ENCODE results near the gene GLS.
"Not testable (repeated sequence)": the region's sequence is repeated elsewhere in the genome, so short reads cannot be mapped to it uniquely, and the experiment has no call there.

Gene GLS

GRCh38 chr2:190880378-190881083 lies at the start of gene GLS:
GLS (plus strand) TSS chr2:190880821; CDS start chr2:190881085, 264 bp downstream.
- DNase-seq: peak; percentile 92 to 95

- no peak for DNase-seq
Measured at GRCh38 chr2:190831941-190832340, 48.7 kb upstream of the GLS start.

DNA sequence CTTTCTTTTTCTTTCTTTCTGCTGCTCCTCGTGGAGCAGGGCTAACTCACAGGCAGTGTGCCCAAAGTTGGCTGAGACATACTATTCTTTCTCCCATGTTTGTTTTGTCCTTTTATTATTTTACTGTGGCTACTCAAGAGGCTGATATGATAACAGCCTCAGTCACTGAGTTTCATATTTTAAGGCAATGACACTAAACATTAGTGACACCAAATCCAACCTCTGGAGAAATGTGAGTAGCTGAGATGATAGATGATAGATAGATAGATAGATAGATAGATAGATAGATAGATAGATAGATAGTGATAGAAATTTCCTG lies 45.8 kb upstream of the GLS start:
- no peak for DNase-seq

DNA sequence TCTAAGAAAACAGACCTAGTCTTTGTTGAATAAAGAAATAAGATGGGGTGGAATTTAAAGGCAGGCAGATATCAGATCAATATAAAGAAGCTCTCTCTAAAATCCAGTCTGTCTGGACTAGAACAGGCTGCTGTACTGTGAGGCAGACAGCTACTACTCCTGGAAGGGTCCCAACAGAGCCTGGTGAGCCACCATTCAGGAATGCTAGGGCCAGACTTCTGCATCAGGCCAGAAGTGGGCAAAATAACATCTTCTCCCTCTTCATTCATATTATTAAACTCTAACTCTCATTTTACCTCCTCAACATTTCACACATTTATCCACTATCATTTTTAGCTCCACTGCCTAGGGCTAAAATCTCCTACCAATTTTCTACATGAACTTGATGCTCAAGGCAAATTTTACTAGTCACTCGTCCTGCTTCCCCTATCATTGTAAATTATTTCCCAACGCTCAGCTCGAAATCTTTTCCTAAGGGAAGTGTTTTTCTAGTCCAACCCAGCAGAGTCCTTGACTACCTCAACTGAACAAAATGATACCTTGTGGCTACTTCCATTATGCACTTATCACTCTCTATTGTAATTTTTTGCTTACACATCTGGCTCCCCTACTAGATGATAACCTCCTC lies 45.2 kb upstream of the GLS start:
- no peak for DNase-seq

DNA sequence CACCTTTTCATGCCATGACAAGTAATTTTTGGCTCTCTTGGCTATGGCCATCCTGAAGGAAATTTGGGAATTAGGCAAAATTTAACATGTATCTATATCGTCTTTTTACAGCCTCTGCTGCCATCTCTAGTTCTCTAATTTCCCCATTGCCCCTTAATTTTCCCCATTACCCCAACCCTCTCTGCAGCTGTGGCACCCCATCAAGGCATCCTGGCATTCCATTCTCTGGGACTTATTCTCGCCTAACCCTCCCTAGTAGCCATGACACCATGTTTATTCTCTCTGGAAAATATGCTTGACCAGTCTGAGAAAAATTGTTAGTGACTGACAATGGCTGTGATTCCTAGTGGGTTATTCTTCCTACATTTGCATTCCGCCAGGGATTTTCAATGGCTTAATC lies 43.9 kb upstream of the GLS start:
- DNase-seq: no peak

- DNase-seq: no peak
Measured at GRCh38 chr2:190837420-190837819, 43.2 kb upstream of the GLS start.

GRCh38 chr2:190837952-190838361 lies 42.7 kb upstream of the GLS start:
- DNase-seq: no peak

DNA sequence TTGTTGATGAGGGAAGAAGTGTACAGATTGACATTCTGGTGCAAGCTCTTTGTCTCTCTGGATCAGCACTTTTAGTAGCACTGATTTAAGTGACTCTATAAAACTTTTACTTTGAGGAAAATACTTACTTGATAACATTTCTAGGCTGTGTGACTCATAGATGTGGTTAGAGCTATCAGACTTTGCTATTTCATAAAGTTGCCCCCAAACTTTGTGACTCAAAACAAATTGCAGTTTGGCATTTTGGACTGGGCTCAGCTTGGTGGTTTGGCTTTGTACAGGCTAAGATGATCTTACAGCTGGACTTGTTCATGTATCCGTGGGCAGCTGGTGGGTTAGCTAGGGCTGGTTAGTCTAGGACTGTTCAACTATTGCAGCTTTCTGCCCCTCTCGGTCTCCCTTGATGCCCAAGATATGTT lies 42.1 kb upstream of the GLS start:
- no peak for DNase-seq

- no peak for DNase-seq
Measured at GRCh38 chr2:190840569-190841172, 40.0 kb upstream of the GLS start.

DNA sequence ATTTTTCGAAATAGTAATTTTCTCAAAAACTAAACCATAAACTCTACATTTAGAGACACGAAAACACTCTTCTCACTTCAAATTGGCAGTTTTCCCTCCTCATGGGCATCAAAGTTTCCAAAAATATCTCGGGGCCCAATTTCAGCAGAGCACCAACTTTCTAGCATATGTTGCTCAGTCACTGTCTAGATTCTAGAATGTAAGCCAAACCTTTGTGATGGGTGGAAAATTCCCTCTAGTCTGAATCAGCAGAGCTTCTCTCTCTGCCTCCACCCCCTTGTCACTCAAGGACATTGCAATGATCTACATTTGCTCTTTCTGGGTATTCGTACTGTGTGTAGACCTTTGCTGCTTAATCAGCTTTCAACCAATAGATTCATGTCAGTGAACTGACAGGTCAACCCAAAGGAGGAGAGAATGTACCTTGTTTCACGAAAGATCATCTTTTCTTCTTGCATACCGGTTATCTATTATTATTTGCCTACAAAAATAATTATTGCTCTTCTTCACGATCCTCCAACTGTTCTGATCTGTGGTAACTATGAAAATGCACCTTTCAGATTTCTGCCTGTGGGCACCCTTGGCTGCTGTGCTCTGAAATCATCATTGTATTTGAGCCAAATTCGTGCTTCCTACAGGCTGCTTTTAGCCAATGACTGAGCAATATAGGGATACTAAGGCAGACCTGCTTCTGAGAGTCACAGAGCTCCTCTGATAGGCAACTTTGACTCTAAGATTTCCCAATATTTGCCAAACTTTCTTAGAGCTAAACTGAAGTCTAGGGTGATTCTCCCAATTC lies 38.7 kb upstream of the GLS start:
- DNase-seq: peak; percentile 62 to 87

DNA sequence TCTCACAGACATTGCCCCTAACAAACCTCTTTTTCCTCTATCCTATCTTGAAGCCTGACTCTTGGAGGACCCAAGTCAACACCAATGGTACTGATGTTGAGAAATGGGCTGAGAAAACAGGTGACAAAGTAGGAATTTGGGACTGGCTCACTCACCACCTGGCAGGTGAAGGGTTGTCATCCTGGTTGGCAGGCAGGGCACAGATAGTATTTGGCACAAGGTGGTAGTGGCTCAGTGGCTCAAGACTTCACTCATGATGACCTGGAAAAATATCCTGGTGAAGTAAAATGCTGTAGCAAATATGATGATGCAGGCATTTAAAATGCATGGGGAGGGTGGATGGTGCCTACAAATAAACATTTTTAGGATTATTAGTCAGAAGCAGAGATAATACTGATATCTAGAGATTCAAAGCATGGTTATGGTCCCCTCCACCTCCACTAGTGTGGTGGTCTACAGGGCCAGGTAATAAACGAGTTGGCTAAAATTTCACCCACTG lies 38.0 kb upstream of the GLS start:
- peak; percentile 8 to 30 for DNase-seq

DNA sequence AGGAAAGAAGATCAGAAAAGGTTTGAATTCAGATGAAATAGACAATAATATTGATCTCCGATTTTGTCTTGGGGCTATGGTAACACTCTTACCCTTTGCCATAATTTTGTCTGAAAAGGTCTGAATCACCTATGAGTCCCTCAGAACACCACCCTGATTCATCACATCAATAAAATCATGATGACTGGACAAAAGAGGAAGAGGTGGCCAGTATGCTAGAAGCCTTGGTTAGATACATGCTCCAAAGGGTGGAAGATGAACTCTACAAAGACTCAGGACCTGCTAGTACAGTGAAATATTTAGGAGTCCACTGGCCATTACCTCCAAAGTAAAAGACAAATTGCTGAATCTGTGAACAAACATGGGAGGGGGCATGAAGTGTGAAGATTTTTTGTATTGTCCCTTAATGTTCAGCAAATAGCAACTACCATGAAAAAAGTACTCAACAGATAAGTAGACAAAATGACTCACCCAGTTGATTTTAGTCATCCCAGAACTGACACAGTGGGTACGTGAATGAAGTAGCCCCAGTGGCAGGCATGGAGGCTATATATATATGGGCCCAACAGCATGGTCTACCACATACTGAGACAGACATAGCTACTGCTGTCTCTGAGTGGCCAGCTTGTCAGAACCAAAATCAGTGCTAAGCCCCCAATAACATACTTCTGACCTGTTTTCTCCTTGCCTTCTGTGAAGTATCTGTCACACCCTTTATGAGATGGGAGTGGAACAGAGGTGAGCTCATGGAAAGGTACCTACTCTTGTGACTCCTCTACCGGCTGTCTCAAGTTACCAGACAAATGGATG lies 36.5 kb upstream of the GLS start:
- DNase-seq: no peak

DNA sequence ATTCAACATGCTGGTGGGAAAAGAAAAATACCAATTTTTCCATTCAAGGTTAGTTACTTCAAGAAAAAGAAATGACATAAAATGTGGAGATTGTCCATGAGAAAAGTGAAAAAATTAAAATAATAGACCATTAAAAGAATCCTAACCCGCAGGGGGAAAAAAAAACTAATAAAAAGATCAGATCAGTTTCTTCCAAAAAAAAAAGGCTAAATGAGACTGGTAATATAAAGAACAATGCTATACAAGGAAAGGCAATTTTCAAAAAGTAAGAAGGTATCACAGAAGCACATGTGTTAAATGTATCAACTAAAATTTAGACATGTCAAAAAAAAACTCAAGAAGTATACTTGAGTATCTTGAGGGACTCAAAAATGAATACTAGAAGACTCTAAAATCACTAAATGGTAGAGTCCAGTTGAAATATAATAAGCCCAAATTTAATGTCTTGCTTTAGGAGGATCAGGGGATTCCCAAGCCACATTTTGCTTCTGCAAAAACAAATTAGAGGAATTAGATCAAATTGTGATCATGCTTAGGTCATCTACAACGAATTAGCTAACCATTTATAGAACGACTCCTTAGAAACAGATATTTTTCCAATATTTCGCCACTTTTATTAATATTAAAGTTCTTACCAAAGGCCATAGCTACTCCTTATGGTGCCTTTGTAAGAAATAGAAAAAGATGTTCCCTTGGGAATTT lies 35.8 kb upstream of the GLS start:
- no peak for DNase-seq

- DNase-seq: no peak
Measured at GRCh38 chr2:190846746-190847145, 33.9 kb upstream of the GLS start.

DNA sequence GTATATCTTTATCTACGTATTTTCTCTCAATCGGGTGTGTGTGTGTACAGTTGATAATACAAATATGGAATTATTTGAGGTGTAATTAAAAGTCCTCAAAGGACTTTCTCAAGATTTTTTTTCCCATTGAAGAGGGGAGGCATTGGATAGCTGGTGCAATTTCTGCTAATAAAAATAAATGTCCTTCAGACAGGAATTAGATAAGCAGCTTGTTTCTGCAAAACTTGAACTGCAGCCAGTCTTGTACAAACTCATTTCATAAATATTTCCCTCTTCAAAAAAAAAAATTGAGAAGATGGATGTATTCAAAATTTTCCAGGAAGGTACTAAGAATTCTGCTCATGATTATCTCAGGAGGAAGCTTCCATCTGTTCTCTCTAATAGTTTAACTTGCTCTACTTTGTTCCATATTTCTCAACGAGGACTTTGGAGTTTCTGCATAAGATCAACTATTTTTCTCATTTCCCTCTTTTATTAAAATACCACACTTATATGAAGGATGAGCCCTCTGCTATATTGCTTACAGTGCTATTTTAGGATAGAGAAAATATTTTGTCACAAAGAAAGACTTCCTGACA lies 33.0 kb upstream of the GLS start:
- peak in 1 of 2 experiments; percentile 25 for DNase-seq

- DNase-seq: no peak
Measured at GRCh38 chr2:190849774-190850173, 30.8 kb upstream of the GLS start.

GRCh38 chr2:190853022-190853421 lies 27.6 kb upstream of the GLS start:
- DNase-seq: not testable (repeated sequence)

GRCh38 chr2:190853531-190854383 lies 26.9 kb upstream of the GLS start:
- DNase-seq: no peak

GRCh38 chr2:190854726-190855125 lies 25.9 kb upstream of the GLS start:
- DNase-seq: peak in 1 of 2 experiments; percentile 43

DNA sequence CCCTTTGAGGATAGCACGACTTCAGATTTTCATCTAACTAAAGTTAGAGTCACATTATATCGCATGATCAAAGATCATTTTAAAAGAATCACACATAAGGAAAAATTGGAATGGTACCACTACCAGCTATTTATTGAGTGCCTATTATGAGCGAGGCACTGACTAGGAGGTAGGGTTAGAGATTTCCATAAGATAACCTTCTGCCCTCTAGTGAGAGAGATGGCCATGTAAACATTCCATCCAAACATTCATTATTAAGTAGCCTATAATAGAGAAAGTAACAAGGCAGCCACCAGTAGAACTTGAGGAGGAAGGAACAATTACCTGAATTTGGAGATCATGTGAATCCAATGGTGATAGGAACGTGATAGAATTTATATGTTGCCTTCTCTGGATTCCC lies 25.4 kb upstream of the GLS start:
- DNase-seq: no peak

Data from cerebellar nuclear complex (tissue), 1 donor.